Activated CD8-positive, alpha-beta memory T cell treated with anti-CD3 and anti-CD28 coated beads, Interleukin-2, amount 50 U/mL, for 24 hours (primary cell): ENCODE results near the gene SLC7A7.
"Not testable (repeated sequence)": the region's sequence is repeated elsewhere in the genome, so short reads cannot be mapped to it uniquely, and the experiment has no call there.

ENCODE experiments used
- DNase-seq: peaks from one replicate; pipeline ENCODE4 v3.0.0-alpha.2; 2020; ENCODE audit errors: extremely low read depth

The SLC7A7 gene

DNA sequence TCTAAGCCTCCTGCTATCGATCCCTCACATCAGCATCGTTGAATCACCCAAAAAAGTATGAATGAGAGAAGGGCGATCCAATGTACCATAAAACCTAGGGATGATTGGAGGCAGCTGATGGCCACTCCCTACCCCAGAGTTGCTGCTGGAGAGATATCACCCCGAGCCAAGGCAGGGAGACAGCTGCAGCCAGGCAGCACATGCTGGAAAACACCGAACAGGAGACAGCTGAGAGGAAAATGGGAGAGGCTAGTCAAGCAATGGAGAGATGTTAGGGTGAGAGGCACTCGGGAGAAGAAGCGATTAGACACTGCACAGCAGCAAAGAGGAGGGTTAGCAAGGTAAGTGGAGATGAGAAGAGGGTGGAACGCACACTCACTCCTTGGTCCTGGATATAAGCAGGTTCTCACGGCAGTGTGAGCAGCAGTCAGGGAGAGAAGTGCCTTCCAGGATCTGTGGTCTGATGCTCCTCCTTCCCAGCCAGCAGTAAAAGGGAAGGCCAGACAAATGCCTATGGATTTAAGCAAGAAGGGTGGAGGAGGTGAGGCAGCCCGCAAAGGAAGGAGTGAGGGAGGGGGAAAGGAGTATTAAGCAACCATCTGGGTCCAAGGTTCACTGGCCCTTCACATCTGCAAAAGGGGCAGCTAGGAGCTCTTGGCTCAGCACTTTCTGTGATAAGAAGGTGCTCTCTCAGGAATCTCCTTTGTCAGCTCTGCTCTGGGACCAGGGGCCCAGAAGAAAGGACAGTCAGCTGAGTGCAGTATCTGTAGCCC is at the start of gene SLC7A7:
Gene SLC7A7 (minus strand): TSS at position 495 of the 773 bp plus-strand sequence. CDS start 2,037 bp downstream, outside the sequence.
- DNase-seq, result no peak

DNA sequence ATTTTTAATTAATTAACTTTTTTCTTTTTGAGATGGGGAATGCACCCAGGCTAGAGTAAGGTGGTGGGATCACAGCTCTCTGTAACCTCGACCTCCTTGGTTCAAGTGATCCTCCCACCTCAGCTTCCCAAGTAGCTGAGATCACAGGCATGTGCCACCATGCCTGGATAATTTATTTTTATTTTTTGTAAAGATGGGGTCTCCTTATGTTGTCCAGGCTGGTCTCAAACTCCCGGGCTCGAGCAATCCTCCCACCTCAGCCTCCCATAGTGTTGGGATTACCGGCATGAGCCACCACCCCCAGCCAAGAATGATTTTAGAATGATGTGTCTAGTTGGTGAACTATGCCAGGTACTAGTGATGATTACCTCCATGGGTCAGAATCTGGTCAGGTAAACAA is 49.7 kb upstream of the SLC7A7 start:
- no peak for DNase-seq

DNA sequence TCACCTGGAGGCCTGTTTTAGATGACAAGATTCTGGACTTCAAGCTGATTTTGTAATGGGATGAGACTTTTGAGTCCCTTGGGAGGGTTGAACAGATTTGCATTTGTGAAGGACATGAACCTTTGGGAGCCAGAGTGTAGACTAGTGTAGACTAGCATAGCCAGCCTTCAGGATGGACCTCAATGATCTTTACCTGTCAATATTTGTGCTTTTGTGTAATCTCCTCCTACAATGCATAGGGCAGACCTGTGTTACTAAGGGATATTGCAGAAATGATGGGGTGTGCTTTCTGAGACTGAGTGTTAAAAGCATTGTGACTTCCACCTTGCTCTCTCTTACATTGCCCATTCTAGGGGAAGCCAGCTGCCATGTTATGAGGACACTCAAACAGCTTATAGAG is 46.4 kb upstream of the SLC7A7 start:
- DNase-seq, result no peak

DNA sequence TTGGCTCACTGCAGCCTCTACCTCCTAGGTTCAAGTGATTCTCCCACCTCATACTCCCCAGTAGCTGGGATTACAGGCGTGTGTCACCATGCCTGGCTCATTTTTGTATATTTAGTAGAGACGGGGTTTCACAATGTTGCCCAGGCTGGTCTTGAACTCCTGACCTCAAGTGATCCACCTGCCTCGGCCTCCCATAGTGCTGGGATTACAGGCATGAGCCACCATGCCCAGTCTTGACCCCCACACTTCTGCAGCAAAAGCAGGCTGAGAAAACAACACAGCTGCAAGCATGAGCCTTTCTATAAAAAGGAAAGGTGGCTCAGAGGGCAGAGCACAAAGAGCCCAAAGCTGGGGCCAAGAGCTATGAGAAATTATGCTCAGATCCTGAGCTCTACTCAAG is 45.1 kb upstream of the SLC7A7 start:
- not testable (repeated sequence) for DNase-seq

DNA sequence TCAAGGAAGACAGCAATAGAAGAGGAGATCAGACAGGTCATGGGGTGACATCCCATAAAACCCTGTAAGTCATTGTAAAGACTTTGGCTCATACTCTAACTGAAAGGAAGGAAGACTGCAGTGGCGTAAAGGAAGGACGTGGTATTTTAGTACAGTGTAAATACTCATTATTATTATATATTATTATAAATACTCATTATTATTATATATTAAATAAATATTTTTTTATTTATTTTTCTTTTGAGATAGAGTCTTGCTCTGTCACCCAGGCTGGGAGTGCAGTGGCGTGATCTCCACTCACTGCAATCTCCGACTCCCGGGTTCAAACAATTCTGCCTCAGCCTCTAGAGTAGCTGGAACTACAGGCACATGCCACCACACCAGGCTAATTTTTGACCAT is 41.2 kb upstream of the SLC7A7 start:
- no peak for DNase-seq

DNA sequence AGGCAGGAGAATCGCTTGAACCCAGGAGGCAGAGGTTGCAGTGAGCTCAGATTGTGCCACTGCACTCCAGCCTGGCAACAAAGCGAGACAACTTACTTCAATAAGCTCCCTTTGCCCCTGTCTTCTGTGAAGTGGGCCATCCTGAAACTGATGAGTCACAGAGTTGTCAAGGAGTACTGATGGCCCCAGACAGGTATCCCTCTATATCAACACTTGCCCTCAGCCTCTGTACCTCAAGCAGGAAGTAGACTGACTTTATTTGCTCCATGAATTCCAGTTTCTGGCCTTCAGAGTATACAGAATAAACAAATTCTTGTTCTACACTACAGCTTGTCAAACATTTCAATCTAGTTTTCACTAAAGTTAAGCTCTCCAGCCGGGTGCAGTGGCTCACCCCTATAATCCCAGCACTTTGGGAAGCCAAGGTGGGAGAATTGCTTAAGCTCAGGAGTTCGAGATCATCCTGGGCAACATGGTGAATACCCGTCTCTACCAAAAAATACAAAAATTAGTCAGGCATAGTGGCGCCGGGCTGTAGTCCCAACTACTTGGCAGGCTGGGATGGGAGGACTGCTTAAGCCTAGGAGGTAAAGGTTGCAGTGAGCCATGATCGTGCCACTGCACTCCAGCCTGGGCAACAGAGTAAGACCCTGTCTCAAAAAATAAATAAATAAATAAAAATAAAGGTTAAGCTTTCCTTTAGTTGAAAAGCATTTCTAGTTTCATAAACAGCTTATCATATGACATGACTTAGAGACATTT is 39.9 kb upstream of the SLC7A7 start:
- no peak for DNase-seq

DNA sequence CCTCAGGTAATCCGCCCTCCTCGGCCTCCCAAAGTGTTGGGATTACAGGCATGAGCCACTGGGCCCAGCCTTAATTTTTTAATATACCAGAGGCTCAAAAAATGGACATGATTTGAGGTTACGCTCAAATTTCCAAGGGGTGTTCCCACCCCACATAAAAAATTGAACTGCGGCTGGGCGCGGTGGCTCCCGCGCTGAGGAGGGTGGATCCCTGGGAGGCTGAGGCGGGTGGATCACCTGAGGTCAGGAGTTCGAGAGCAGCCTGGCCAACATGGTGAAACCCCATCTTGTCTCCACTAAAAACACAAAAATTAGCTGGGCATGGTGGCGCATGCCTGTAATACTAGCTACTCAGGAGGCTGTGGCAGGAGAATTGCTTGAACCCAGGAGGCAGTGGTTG is 39.1 kb upstream of the SLC7A7 start:
- not testable (repeated sequence) for DNase-seq

DNA sequence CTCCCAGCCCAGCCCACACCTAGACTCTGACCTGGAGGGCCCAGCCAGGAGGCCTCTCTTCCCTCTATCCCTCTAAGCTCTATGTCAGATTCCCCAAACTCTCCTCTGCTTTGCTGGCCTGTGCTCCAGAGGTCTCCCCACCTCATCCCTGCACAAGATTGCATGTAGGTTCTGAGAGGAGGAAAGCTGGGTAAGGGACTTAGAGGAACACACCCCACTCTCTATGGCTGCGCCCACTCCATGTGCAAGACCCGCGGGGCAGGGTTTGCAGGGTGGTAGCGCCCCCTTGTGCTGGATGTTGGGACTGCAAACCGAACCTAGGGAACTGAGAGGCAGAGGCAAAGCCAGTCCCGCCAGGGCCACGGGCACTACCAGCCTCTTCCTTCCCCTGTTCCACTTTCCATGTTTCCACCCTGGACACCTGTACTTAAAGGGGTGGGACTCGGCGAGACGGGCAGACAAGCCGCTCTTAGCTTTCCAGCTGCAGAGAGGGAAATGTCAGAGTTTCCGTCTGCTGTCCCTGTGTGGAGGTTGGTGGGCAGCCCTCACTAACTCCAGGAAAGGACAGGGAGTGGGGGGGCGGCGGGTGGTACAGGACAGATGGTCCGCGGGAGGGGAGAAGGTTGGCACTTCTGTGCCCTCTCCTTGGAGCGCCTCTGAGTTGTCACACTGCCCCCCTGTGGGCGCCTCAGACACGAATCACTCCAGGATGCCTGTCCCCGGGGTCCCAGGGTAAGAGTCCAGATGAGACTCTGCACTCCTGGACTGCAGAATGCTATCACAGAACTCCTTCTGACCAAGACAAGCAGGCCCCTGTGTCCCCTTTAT is 37.9 kb upstream of the SLC7A7 start:
- DNase-seq, result peak; percentile 87

DNA sequence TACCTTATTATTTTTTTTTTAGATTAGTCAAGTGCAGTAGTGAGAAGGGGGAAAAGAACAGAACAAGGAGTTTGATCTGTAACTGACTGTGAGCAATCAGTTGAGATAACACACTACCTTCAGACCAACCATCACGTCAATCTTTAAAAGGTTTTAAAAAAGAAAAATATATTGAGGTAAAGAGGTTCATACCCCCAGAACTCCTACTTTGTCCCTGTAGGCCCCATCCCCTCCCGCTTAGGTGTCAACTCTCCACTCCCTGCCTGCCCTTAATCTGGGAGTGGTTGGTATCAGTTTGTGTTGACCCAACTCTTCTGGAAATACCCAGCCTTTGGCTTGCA is 37.3 kb upstream of the SLC7A7 start:
- DNase-seq, result no peak

DNA sequence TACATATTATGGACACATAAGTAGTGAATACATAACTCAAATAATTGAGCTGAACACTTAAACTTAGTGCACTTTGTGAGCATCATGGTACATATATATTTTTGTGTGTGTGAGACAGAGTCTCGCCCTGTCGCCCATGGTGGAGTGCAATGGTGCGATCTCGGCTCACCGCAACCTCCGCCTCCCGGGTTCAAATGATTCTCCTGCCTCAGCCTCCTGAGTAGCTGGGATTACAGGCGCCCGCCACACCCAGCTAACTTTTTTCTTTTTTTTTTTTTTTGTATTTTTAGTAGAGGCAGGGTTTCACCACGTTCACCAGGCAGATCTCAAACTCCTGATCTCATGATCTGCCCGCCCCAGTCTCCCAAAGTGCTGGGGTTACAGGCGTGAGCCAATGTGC is 36.9 kb upstream of the SLC7A7 start:
- DNase-seq, result not testable (repeated sequence)

DNA sequence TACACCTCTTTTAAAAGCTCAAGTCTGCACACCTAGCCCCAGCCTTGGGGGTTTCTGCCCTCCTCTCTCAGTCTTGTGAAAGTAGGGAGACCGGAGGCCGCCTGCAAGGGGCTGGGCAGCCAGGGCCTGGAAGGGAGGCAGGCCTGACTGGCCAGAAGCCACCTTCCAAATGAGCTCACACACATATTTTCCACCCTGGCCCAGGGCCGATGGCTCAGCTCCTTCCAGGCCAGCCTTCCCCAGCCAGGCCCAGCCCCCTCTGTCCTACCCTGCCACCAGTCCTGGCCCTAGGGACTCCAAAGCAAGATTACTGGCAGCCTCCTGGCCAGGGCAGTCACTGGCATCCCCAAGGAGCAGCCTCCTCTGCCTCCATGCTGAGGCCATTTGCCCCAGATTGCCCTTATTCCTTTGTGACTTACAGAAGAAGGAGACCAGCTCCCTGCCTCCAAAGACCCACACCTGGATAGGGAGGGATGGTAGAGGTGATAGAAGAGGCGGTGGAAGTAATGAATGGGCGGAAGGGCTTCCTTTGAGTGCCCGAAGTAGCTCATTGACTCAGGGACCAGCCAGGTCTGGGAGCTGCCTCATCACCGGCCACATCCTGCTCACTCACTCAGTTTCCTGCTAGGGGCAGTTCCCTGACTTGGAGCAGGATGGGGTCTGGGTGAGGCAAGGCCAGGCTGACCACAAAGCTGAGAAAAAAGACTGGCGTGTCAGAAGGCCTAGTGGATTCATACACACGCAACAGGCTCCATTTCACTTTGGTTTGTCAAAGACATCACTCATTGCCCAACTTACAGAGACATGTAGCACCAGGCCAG is 35.9 kb upstream of the SLC7A7 start:
- no peak for DNase-seq

DNA sequence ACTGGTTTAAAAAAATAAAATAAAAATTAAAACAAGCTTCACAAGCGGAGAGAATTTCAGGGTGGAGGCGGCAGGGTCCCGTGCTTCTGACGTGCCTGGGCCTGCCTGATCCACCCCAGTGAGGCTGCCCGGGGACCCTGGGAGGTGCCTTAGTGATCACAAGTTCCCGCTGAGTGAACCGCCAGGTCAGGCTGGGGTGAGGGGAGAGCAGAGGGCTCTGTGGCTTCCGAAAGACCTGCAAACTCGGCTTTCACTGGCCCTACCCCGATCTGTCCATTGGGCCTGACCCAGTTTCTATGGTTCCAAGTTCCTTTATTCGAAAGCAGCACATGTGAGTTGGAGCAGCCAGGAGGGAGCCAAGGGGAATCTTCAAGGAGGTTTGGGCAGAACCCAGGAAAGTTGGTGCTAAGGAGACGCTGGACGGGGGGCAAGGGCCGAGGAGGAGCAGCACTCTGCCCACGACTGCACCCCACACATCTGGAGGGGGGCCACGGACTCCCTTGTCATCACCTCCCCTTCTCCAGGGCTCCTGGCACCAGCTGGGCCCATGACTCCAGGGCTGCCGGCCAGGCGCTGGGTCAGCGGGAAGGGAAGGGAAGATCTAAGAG is 34.1 kb upstream of the SLC7A7 start:
- DNase-seq, result no peak

DNA sequence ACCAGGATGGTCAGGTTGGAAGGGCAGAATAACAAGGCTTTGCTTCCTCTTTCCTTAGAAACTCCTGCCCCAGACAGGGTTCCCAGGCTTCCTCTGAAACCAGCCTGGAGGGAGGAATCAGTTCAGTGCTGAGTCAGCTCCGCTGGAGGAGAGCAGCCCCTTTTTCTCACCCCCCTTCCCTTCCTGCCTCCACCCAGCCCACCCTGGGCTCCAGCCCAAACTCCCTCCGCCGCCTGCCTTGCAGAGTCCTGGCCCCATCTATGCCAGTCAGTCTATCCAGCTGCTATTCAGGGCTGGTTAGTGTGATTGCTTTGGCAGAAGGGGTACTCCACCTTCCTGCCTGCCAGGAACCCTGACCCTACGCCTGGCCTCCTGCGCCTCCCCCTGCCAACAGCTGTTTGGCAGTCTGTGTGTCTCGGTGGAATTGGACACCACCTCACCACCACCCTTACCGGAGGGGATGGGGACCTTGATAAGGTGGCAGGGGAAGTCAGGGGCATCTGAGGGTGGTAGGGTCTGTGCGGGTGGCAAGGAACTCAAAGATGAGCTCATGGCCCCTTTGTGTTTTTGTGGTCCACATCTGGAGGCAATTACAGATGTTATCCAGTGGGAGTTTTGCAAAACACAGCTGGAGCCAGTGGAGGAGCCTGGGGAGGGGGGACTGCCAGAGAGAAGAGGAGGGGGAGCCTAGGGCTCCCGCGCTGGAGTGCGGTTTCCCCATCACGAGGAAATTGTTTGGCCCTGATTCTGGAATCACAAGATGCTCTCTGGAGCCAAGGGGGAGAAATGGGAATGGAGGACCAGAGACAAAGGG is 33.3 kb upstream of the SLC7A7 start:
- DNase-seq, result no peak

DNA sequence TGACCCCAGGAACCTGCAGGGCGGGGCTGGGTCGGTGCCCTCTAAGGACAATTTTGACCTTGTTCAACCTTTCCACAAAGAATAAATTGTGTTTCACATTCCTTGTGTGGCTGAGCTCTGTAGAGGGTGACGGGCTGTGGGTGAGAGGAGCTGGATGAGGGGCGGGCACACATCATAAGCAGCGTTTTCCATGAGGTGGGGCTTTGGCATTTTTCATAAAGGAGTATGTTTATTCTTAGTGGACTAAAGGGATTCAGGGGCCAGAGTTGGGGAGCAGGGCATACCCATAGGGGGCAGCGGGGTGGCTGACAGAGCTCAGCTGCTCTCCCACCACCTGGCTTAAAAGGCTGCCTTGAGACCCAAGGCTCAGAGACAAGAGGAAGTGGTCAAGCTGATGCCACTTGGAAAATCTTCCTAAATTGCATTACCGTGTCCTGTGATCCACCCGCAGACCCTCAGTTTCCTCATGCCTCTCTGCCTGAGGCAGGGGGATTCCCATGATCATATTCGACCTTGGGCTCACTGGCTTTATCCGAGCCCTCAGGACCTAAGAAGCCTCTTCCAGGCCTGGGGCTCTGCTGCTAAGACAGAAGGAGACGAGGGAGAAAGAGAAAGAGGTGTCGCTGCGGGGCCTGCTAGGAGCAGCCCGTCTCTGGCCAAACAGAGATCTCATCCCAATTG is 32.6 kb upstream of the SLC7A7 start:
- DNase-seq, result no peak

DNA sequence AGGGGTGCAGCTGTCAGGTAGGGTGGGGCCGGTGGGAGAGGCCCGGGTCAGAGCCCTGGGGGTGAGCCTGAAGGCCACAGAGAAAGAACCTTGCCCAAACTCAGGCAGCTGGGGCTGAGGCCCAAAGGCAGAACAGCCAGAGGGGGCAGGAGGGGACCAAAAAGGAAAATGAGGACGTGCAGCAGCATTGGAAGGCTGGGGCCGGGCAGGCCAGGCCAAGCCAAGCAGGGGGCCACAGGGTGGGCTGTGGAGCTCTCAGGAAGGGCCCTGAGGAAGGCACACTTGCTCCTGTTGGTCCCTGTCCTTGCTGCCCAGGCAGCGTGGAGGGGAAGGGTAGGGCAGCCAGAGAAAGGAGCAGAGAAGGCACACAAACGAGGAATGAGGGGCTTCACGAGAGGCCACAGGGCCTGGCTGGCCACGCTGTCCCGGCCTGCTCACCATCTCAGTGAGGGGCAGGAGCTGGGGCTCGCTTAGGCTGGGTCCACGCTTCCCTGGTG is 31.6 kb upstream of the SLC7A7 start:
- no peak for DNase-seq

DNA sequence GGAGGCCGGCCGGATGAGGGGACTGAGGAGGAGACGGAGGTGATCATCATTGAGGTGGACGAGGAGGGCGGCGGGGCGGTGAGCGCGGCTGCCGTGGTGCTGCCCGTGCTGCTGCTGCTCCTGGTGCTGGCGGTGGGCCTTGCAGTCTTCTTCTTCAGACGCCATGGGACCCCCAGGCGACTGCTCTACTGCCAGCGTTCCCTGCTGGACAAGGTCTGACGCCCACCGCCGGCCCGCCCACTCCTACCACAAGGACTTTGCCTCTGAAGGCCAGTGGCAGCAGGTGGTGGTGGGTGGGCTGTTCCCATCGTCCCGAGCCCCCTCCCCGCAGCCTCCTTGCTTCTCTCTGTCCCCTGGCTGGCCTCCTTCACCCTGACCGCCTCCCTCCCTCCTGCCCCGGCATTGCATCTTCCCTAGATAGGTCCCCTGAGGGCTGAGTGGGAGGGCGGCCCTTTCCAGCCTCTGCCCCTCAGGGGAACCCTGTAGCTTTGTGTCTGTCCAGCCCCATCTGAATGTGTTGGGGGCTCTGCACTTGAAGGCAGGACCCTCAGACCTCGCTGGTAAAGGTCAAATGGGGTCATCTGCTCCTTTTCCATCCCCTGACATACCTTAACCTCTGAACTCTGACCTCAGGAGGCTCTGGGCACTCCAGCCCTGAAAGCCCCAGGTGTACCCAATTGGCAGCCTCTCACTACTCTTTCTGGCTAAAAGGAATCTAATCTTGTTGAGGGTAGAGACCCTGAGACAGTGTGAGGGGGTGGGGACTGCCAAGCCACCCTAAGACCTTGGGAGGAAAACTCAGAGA is 30.8 kb upstream of the SLC7A7 start:
- no peak for DNase-seq

DNA sequence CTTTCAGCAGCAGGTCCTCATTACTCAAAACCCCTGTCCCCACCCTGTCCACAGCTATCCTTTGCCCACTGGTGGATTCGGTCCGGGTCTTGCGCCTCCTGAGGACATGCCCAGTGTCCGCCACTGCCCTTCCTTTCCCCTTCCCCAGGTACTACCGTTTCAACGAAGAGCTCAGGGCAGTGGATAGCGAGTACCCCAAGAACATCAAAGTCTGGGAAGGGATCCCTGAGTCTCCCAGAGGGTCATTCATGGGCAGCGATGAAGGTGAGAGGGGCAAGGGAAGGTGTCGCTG is 29.8 kb upstream of the SLC7A7 start:
- no peak for DNase-seq

DNA sequence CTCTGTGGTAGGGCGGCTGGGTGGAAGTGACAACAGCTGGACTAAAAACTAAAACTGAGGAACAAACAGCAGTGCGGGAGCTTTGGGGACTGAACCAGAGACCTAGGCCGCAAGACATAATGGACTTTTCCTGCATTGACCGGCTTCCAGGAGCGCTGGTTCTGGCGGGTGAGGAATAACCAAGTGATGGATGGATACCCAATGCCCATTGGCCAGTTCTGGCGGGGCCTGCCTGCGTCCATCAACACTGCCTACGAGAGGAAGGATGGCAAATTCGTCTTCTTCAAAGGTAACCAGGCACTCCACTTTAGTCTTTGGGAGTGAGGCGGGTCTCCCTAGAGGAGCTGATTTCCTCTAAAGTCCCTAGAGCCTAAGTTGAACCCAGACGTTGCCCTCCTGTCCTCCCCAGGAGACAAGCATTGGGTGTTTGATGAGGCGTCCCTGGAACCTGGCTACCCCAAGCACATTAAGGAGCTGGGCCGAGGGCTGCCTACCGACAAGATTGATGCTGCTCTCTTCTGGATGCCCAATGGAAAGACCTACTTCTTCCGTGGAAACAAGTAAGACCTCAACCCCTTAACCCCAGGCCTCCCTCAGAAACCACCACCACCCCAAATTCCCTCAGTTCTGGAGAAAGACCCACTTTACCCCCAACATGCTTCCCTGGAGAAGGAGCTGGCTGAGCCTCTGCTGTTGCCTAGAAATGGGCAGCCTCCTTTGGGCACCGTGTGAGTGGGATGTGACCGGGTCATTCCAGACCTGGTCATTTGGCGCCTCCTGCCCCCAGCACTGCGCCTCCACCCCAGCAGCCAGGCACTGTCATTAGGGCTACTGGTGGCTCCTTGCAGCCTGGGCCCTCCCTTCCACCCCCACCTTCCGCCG is 29.2 kb upstream of the SLC7A7 start:
- no peak for DNase-seq
